HCT116 (cell line): ENCODE data around the gene P4HA1. TPM values are rescaled to one million over a fixed set of nuclear protein-coding genes. Genes with fewer than 3 reads are reported as not detected.

ENCODE experiments used
- ATAC-seq: fragments of 200-7000 bp; cut with Tn5 transposase; 2 replicates; pipeline ENCODE4 v1.9.1; 2020; ENCODE audit warnings: mild to moderate bottlenecking, moderate library complexity
- BruUV-seq: library from RNA; stranded (reverse); fragments of 400-500 nt; replicated peaks from 2 replicates; lab custom pipeline; 2021; lab: Mats Ljungman, UMichigan
- CTCF ChIA-PET: fragments of 300-600 bp; sonication (Branson Sonifier 250); formaldehyde crosslinking; loops from one replicate; lab custom pipeline; 2021; ENCODE audit warnings: antibody characterized with exemption; lab: Charles Lee
- POLR2A ChIA-PET: fragments of 300-600, 350-600 bp; sonication (Branson Sonifier 250); formaldehyde crosslinking; loops from one replicate; lab custom pipeline; 2021; ENCODE audit warnings: antibody characterized with exemption; lab: Charles Lee
- RAD21 ChIA-PET, 2 experiments: fragments of 300-600 bp; sonication (Branson Sonifier 250); formaldehyde crosslinking; loops; one replicate each; lab custom pipeline; 2023; ENCODE audit warnings: low total read pairs in 2 of 2; ENCODE audit not compliant: uncharacterized antibody in 2 of 2, unreplicated experiment in 2 of 2, low non-redundant PET in 1 of 2; lab: Charles Lee
- DNase-seq: peaks from one replicate; pipeline ENCODE4 v3.0.0-alpha.2; 2010; ENCODE audit warnings: low read depth, low spot score
- H2AFZ ChIP-seq: fragments of 200-600 bp; shearing (Covaris generic), sonication (generic); 2 replicates; pipeline ENCODE4 v1.6.1; 2017; ENCODE audit warnings: low read depth, mixed run types, mixed read lengths, antibody characterized with exemption, low read length; ENCODE audit not compliant: poor library complexity, severe bottlenecking
- H3K27ac ChIP-seq: 2 replicates; pipeline ENCODE4 v1.5.1; 2012; ENCODE audit warnings: low read depth, low read length
- H3K27me3 ChIP-seq: fragments of 200-600 bp; sonication (generic); 2 replicates; pipeline ENCODE4 v1.6.1; 2016; ENCODE audit warnings: mixed run types, low read length, mixed read lengths; ENCODE audit not compliant: insufficient read depth
- H3K36me3 ChIP-seq, 2 experiments: fragments of 200-500 bp in 1 of 2; fragments of 200-600 bp in 1 of 2; sonication (Bioruptor generic) in 1 of 2; sonication (generic) in 1 of 2; 2 replicates each; pipeline versions ENCODE4 v1.5.1 to v1.6.1; 2014 to 2016; ENCODE audit warnings: low read length in 2 of 2, inconsistent platforms in 1 of 2, mixed read lengths in 1 of 2, mixed run types in 1 of 2; ENCODE audit not compliant: insufficient read depth in 2 of 2, control insufficient read depth in 1 of 2
- H3K4me1 ChIP-seq, 2 experiments: fragments of 200-600 bp in 1 of 2; sonication (generic) in 1 of 2; 2 replicates each; pipeline versions ENCODE4 v1.5.1 to v1.6.1; 2012 to 2017; ENCODE audit warnings: low read length in 2 of 2, inconsistent platforms in 1 of 2, mild to moderate bottlenecking in 1 of 2, mixed read lengths in 1 of 2, mixed run types in 1 of 2, moderate library complexity in 1 of 2; ENCODE audit not compliant: insufficient read depth in 2 of 2, control insufficient read depth in 1 of 2
- H3K4me2 ChIP-seq: fragments of 200-600 bp; sonication (generic); 2 replicates; pipeline ENCODE4 v1.6.1; 2017; ENCODE audit warnings: mixed run types, low read length, mixed read lengths
- H3K4me3 ChIP-seq, 2 experiments: fragments of 200-600 bp in 1 of 2; sonication (generic) in 1 of 2; replicated peaks in 1 of 2; 2 replicates each; pipeline ENCODE4 v1.5.1; 2011 to 2016; ENCODE audit warnings: low read length in 2 of 2, control low read depth in 1 of 2, low read depth in 1 of 2, mild to moderate bottlenecking in 1 of 2, mixed read lengths in 1 of 2, mixed run types in 1 of 2
- H3K79me2 ChIP-seq: fragments of 200-600 bp; sonication (generic); 2 replicates; pipeline ENCODE4 v1.6.1; 2017; ENCODE audit warnings: mild to moderate bottlenecking, mixed run types, low read length, moderate library complexity, mixed read lengths; ENCODE audit not compliant: insufficient read depth
- H3K9ac ChIP-seq: fragments of 200-600 bp; sonication (generic); 2 replicates; pipeline ENCODE4 v1.6.1; 2016; ENCODE audit warnings: low read length, mixed read lengths
- H3K9me2 ChIP-seq: fragments of 200-600 bp; sonication (generic), shearing (Covaris generic); 2 replicates; pipeline ENCODE4 v1.6.1; 2017; ENCODE audit warnings: mixed run types, mild to moderate bottlenecking, moderate library complexity; ENCODE audit not compliant: insufficient read depth
- H3K9me3 ChIP-seq, 2 experiments: fragments of 200-500 bp in 1 of 2; fragments of 200-600 bp in 1 of 2; sonication (Bioruptor generic) in 1 of 2; sonication (generic) in 1 of 2; 2 replicates each; pipeline ENCODE4 v1.6.1; 2014 to 2017; ENCODE audit warnings: low read length in 2 of 2, mixed read lengths in 2 of 2, inconsistent platforms in 1 of 2, low read depth in 1 of 2, mild to moderate bottlenecking in 1 of 2, mixed run types in 1 of 2, moderate library complexity in 1 of 2; ENCODE audit not compliant: control insufficient read depth in 1 of 2, insufficient read depth in 1 of 2
- H4K20me1 ChIP-seq: fragments of 200-600 bp; sonication (generic), shearing (Covaris generic); 2 replicates; pipeline ENCODE4 v1.6.1; 2017; ENCODE audit warnings: mixed run types, mild to moderate bottlenecking, moderate library complexity; ENCODE audit not compliant: insufficient read depth
- ATF3 ChIP-seq: IDR thresholded peaks from 2 replicates; pipeline ENCODE4 v1.6.1; 2012
- CEBPB ChIP-seq: IDR thresholded peaks from 2 replicates; pipeline ENCODE4 v1.6.1; 2012; ENCODE audit warnings: low read depth
- CTCF ChIP-seq, 3 experiments: fragments of 200-600 bp in 1 of 3; sonication (generic) in 1 of 3; IDR thresholded peaks in 2 of 3; conservative IDR thresholded peaks in 1 of 3; 2 replicates each; pipeline ENCODE4 v1.5.1; 2012 to 2017; ENCODE audit warnings: low read depth in 2 of 3, low read length in 2 of 3, antibody characterized with exemption in 1 of 3, borderline replicate concordance in 1 of 3, control low read depth in 1 of 3, mild to moderate bottlenecking in 1 of 3, mixed read lengths in 1 of 3, mixed run types in 1 of 3, moderate library complexity in 1 of 3; ENCODE audit not compliant: insufficient read depth in 1 of 3
- EGR1 ChIP-seq: IDR thresholded peaks from 2 replicates; pipeline ENCODE4 v1.6.1; 2012; ENCODE audit warnings: low read depth
- EZH2phosphoT487 ChIP-seq: fragments of 200-600 bp; IDR thresholded peaks from 2 replicates; pipeline ENCODE4 v1.6.1; 2018; ENCODE audit warnings: antibody characterized with exemption, borderline replicate concordance
- MAX ChIP-seq: IDR thresholded peaks from 2 replicates; pipeline ENCODE4 v1.6.1; 2012
- POLR2A ChIP-seq: IDR thresholded peaks from 2 replicates; pipeline ENCODE4 v1.7.0; 2011; ENCODE audit warnings: borderline replicate concordance; ENCODE audit not compliant: insufficient read depth, insufficient read length; ENCODE audit errors: extremely low read depth
- RAD21 ChIP-seq: IDR thresholded peaks from 2 replicates; pipeline ENCODE4 v1.6.1; 2012; ENCODE audit warnings: low read depth, mild to moderate bottlenecking
- REST ChIP-seq: IDR thresholded peaks from 2 replicates; pipeline ENCODE4 v1.6.1; 2012; ENCODE audit warnings: low read depth
- SIN3A ChIP-seq: IDR thresholded peaks from 2 replicates; pipeline ENCODE4 v1.6.1; 2012; ENCODE audit warnings: low read depth
- SP1 ChIP-seq: IDR thresholded peaks from 2 replicates; pipeline ENCODE4 v1.6.1; 2012; ENCODE audit warnings: low read depth
- TCF7L2 ChIP-seq: IDR thresholded peaks from 2 replicates; pipeline ENCODE4 v1.7.0; 2011; ENCODE audit warnings: borderline replicate concordance, inconsistent platforms; ENCODE audit not compliant: insufficient read depth, insufficient read length; ENCODE audit errors: extremely low read depth
- YY1 ChIP-seq: IDR thresholded peaks from 2 replicates; pipeline ENCODE4 v1.6.1; 2011; ENCODE audit warnings: low read length, low read depth, moderate library complexity, mild to moderate bottlenecking; ENCODE audit not compliant: insufficient replicate concordance; ENCODE audit errors: extremely low read depth
- ZNF274 ChIP-seq: fragments of 200-500 bp; sonication (Bioruptor generic); IDR thresholded peaks from 2 replicates; pipeline ENCODE4 v1.6.1; 2014; ENCODE audit warnings: mild to moderate bottlenecking, low read depth, low read length, inconsistent platforms
- intact Hi-C: fragments of 100-400 bp; cut with micrococcal nuclease; formaldehyde crosslinking; loops from 2 replicates; pipeline ENCODE4 v1.10.0; 2022
- total RNA-seq: library from RNA; stranded (reverse); gene quantifications from one replicate; pipeline ENCODE4 v1.2.1, GENCODE V29; 2021; ENCODE audit not compliant: unreplicated experiment

P4HA1 gene
- total RNA-seq, 1 experiment from 2014 or later = 49.7 TPM

GRCh38 chr10:73018632-73019031 is 78.0 kb downstream of the P4HA1 start (continued):
- TF ChIP-seq YY1 (no peak), MAX (no peak), POLR2A (no peak), SIN3A (no peak), RAD21 (no peak), CTCF (IDR thresholded peaks at IDR 0.05 in 2 of 3, conservative IDR thresholded peaks at IDR 0.05 in 1 of 3; ENCODE audit: borderline replicate concordance in 1 of 3, insufficient read depth in 1 of 3, low read depth in 2 of 3, low read length in 2 of 3) (no peak), CEBPB (no peak), ZNF274 (no peak), ATF3 (no peak)

- Histone ChIP-seq H3K27ac (no peak overlapping the region), H3K4me1 (peaks cover 0 to 2% of the 10 kb centered on the region in 2 experiments; a peak in 1 of 4 replicates), H3K27me3 (no peaks in the 10 kb centered on the region), H2AFZ (no peak overlapping the region), H3K4me2 (no peak overlapping the region), H3K4me3 (no peak overlapping the region), H3K9me2 (no peaks in the 10 kb centered on the region), H4K20me1 (no peaks in the 10 kb centered on the region; the same call in 1 of the 2 replicates), H3K36me3 (peaks cover 10 to 21% of the 10 kb centered on the region in 2 experiments; a peak in 3 of 4 replicates), H3K79me2 (no peaks in the 10 kb centered on the region), H3K9ac (no peak overlapping the region), H3K9me3 (no peaks in the 10 kb centered on the region)
- TF ChIP-seq EZH2phosphoT487 (no peak), EGR1 (no peak), SIN3A (no peak), ZNF274 (no peak), ATF3 (no peak), SP1 (no peak), REST (no peak), TCF7L2 (no peak)
- intact Hi-C loops = no loop called here
- ATAC-seq (no peak), DNase-seq (no peak)
- ChIA-PET CTCF (no interaction called here), POLR2A (no interaction called here), RAD21 (no interaction called here)
- no TSS peak for BruUV-seq
Observed at GRCh38 chr10:73017955-73018480, 78.6 kb downstream of the P4HA1 start.
